ENCODE results near the gene MASP1.

Gene MASP1

GRCh38 chr3:187230011-187230410 is 61.5 kb downstream of the MASP1 start:
- Histone ChIP-seq H3K9ac (ENCODE audit: low read length) (no peak overlapping the region), H3K9me2 (ENCODE audit: low read depth, low read length) (no peaks in the 10 kb centered on the region), H3K36me3 (ENCODE audit: insufficient read depth, low read length) (no peaks in the 10 kb centered on the region), H3F3A (ENCODE audit: insufficient read depth, low read length) (no peaks in the 10 kb centered on the region), H3K79me2 (ENCODE audit: insufficient read depth, low read length) (no peaks in the 10 kb centered on the region), H3K4me3 (ENCODE audit: low read depth, low read length, poor library complexity, severe bottlenecking) (no peak overlapping the region), H3K4me2 (ENCODE audit: low read length) (no peak overlapping the region), H3K4me1 (ENCODE audit: insufficient read depth, low read length, severe bottlenecking) (no peaks in the 10 kb centered on the region), H3K27ac (ENCODE audit: low read depth, low read length, poor library complexity, severe bottlenecking) (no peak overlapping the region), H3K9me3 (ENCODE audit: low read length) (no peaks in the 10 kb centered on the region), H2AFZ (ENCODE audit: low read length) (no peak overlapping the region), H4K20me1 (ENCODE audit: insufficient read depth, low read length) (no peaks in the 10 kb centered on the region), H3K27me3 (ENCODE audit: insufficient read depth, low read length) (peaks cover 9% of the 10 kb centered on the region; the same call in 1 of the 2 replicates)
- TF ChIP-seq CTCF (IDR thresholded peaks at IDR 0.05; ENCODE audit: low read length) (no peak), EZH2 (IDR thresholded peaks at IDR 0.05; ENCODE audit: borderline replicate concordance, low read length) (no peak)

GRCh38 chr3:187228740-187229139 is 62.8 kb downstream of the MASP1 start:
- Histone ChIP-seq H3K27me3 (ENCODE audit: insufficient read depth, low read length) (peaks cover 9% of the 10 kb centered on the region; the same call in 1 of the 2 replicates), H3K4me1 (ENCODE audit: insufficient read depth, low read length, severe bottlenecking) (no peaks in the 10 kb centered on the region), H3K27ac (ENCODE audit: low read depth, low read length, poor library complexity, severe bottlenecking) (no peak overlapping the region), H3K4me2 (ENCODE audit: low read length) (no peak overlapping the region), H3K9ac (ENCODE audit: low read length) (no peak overlapping the region), H3K36me3 (ENCODE audit: insufficient read depth, low read length) (no peaks in the 10 kb centered on the region), H3K9me2 (ENCODE audit: low read depth, low read length) (no peaks in the 10 kb centered on the region), H3K9me3 (ENCODE audit: low read length) (no peaks in the 10 kb centered on the region), H3F3A (ENCODE audit: insufficient read depth, low read length) (no peaks in the 10 kb centered on the region), H3K4me3 (ENCODE audit: low read depth, low read length, poor library complexity, severe bottlenecking) (no peak overlapping the region), H4K20me1 (ENCODE audit: insufficient read depth, low read length) (no peaks in the 10 kb centered on the region), H2AFZ (ENCODE audit: low read length) (no peak overlapping the region), H3K79me2 (ENCODE audit: insufficient read depth, low read length) (no peaks in the 10 kb centered on the region)
- TF ChIP-seq CTCF (IDR thresholded peaks at IDR 0.05; ENCODE audit: low read length) = no peak
- no peak for TF ChIP-seq EZH2 (IDR thresholded peaks at IDR 0.05; ENCODE audit: borderline replicate concordance, low read length)

- Histone ChIP-seq H4K20me1 (ENCODE audit: insufficient read depth, low read length) (no peaks in the 10 kb centered on the region), H3K4me1 (ENCODE audit: insufficient read depth, low read length, severe bottlenecking) (no peaks in the 10 kb centered on the region), H3K9ac (ENCODE audit: low read length) (no peak overlapping the region), H3K79me2 (ENCODE audit: insufficient read depth, low read length) (no peaks in the 10 kb centered on the region), H3K4me3 (ENCODE audit: low read depth, low read length, poor library complexity, severe bottlenecking) (no peak overlapping the region), H3K27me3 (ENCODE audit: insufficient read depth, low read length) (peaks cover 5% of the 10 kb centered on the region; the same call in 1 of the 2 replicates), H3K9me3 (ENCODE audit: low read length) (no peaks in the 10 kb centered on the region), H3K36me3 (ENCODE audit: insufficient read depth, low read length) (no peaks in the 10 kb centered on the region), H3K9me2 (ENCODE audit: low read depth, low read length) (no peaks in the 10 kb centered on the region), H3F3A (ENCODE audit: insufficient read depth, low read length) (no peaks in the 10 kb centered on the region), H3K4me2 (ENCODE audit: low read length) (no peak overlapping the region), H3K27ac (ENCODE audit: low read depth, low read length, poor library complexity, severe bottlenecking) (no peak overlapping the region), H2AFZ (ENCODE audit: low read length) (no peak overlapping the region)
- TF ChIP-seq EZH2 (IDR thresholded peaks at IDR 0.05; ENCODE audit: borderline replicate concordance, low read length) = no peak
- TF ChIP-seq CTCF (IDR thresholded peaks at IDR 0.05; ENCODE audit: low read length) = no peak
These were observed 63.8 kb downstream of the MASP1 start for GRCh38 chr3:187227658-187228258.
